Upper lobe of left lung (tissue), 6 donors: ENCODE measurements around the gene MPDZ. TPM values are rescaled to one million over a fixed set of nuclear protein-coding genes. Genes with fewer than 3 reads are reported as not detected.

Experiments used
- ATAC-seq, 2 donors: fragments of 200-7000 bp; cut with Tn5 transposase; one replicate each; pipeline ENCODE4 v1.9.1; 2022; ENCODE audit warnings: mild to moderate bottlenecking in 2 of 2, moderate library complexity in 2 of 2; ENCODE audit not compliant: low FRiP score in 2 of 2
- DNase-seq, 2 donors: peaks; one replicate each; pipeline ENCODE4 v3.0.0-alpha.2; 2019 to 2020
- H3K27ac ChIP-seq, 4 donors: fragments of 200-600 bp; sonication (generic); one replicate each; pipeline ENCODE4 v1.5.1; 2016 to 2019
- H3K27me3 ChIP-seq, 4 donors: fragments of 200-600 bp; sonication (generic); one replicate each; pipeline ENCODE4 v1.5.1; 2017 to 2019
- H3K36me3 ChIP-seq, 4 donors: fragments of 200-600 bp; sonication (generic); one replicate each; pipeline ENCODE4 v1.5.1; 2016 to 2019
- H3K4me1 ChIP-seq, 4 donors: fragments of 200-600 bp; sonication (generic); one replicate each; pipeline ENCODE4 v1.5.1; 2018 to 2019
- H3K4me3 ChIP-seq, 4 donors: fragments of 200-600 bp; sonication (generic); one replicate each; pipeline ENCODE4 v1.5.1; 2017 to 2019; ENCODE audit warnings: mild to moderate bottlenecking in 2 of 4, moderate library complexity in 1 of 4
- H3K9me3 ChIP-seq, 4 donors: fragments of 200-600 bp; sonication (generic); one replicate each; pipeline ENCODE4 v1.5.1; 2018 to 2019
- CTCF ChIP-seq, 6 experiments: fragments of 450-650 bp in 4 of 6; fragments of 200-600 bp in 2 of 6; sonication (generic) in 2 of 6; IDR thresholded peaks; one replicate each; pipeline ENCODE4 v1.5.1; 2016 to 2019; ENCODE audit warnings: antibody characterized with exemption in 6 of 6
- EP300 ChIP-seq, 4 donors: sonication (generic); formaldehyde crosslinking; IDR thresholded peaks; one replicate each; pipeline ENCODE4 v1.5.1; 2017; ENCODE audit warnings: antibody characterized with exemption in 4 of 4, control low read depth in 2 of 4
- POLR2A ChIP-seq, 4 donors: fragments of 450-650 bp; IDR thresholded peaks; one replicate each; pipeline ENCODE4 v1.5.1; 2016 to 2017; ENCODE audit warnings: antibody characterized with exemption in 4 of 4, mild to moderate bottlenecking in 2 of 4
- POLR2AphosphoS5 ChIP-seq, 2 donors: sonication (generic); formaldehyde crosslinking; IDR thresholded peaks; one replicate each; pipeline ENCODE4 v1.5.1; 2017; ENCODE audit warnings: antibody characterized with exemption in 2 of 2
- WGBS, 2 donors: methylation state at CpG; one replicate each; pipeline ENCODE4 v1.1.5; 2017 to 2018; 5-methylcytosine and 5-hydroxymethylcytosine counted together
- total RNA-seq, 6 donors: library from RNA; depleted of rRNA in 4 of 6; stranded (reverse); fragments of >200 nt in 4 of 6; gene quantifications; one replicate each; pipeline versions ENCODE4 v1.1.0 to v1.2.1, GENCODE V29; 2016 to 2021
- donor health status: DM: no; HTN: no; CAD: no; lungs with moderate emphysema.
- donor health status: DM: no; HTN: yes; CAD: no; lungs with severe emphysema.

MPDZ gene
- total RNA-seq, 6 donors from 2014 or later = 13.6 to 49.2 (median 27.8) TPM

DNA sequence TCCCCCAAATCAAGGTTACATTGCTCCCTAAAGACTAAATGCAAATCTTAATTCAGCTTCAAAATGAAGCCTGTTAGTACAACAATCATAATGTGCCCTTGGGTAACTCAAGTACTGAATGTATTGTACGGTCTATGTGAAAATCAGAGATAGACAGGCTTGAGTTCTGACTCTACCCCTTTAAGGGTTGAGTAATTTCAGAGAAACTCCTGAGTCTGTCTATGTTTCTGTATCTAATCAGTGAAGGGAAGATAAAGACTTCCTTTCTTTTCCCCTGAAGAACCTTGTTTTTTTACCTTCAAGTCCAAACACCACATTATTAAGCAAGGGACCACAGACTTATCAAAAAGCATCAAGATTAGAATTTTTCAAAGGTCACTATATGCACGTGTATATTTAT lies 108.2 kb downstream of the MPDZ start:
- Histone ChIP-seq H3K27ac (no peak overlapping the region), H3K9me3 (no peaks in the 10 kb centered on the region), H3K4me1 (no peaks in the 10 kb centered on the region), H3K27me3 (no peaks in the 10 kb centered on the region), H3K4me3 (no peak overlapping the region), H3K36me3 (peaks cover 0 to 31% (median 0%) of the 10 kb centered on the region in 4 donors)
- ATAC-seq (no peak), DNase-seq (no peak)
- 76 to 79% methylated on average over 2 of the region's 2 CpGs for WGBS, 2 donors
- TF ChIP-seq EP300 (IDR thresholded peaks at IDR 0.05) (no peak), POLR2AphosphoS5 (IDR thresholded peaks at IDR 0.05) (no peak), POLR2A (IDR thresholded peaks at IDR 0.05) (no peak)

DNA sequence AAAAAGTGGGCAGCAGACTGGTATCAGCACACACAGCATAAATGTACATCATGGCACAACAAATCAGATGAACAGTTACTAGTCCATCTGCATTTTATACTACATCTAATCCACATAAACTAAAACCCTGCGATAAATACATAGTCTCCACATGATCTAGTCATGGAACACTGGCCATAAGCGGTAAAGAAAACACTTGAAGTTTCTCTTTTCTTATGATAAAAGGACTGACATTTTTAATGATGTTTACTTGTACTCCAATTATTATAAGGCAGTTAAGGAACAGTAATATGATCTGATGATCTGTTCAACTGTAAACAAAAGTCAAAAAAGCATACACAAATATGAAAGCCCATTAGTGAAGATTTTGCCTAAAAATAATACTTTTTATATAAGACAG lies 112.5 kb downstream of the MPDZ start:
- no peak for ATAC-seq
- no peak for DNase-seq
- no peak overlapping the region for H3K4me3 ChIP-seq
- 77 to 87% methylated on average over 2 of the region's 2 CpGs for WGBS, 2 donors
- H3K9me3 ChIP-seq = no peaks in the 10 kb centered on the region
- H3K27ac ChIP-seq = no peak overlapping the region
- H3K4me1 ChIP-seq = no peaks in the 10 kb centered on the region
- H3K27me3 ChIP-seq = no peaks in the 10 kb centered on the region
- peaks cover 0 to 21% (median 0%) of the 10 kb centered on the region in 4 donors for H3K36me3 ChIP-seq
- TF ChIP-seq POLR2AphosphoS5 (IDR thresholded peaks at IDR 0.05) (no peak), CTCF (IDR thresholded peaks at IDR 0.05) (no peak), EP300 (IDR thresholded peaks at IDR 0.05) (no peak), POLR2A (IDR thresholded peaks at IDR 0.05) (no peak)

DNA sequence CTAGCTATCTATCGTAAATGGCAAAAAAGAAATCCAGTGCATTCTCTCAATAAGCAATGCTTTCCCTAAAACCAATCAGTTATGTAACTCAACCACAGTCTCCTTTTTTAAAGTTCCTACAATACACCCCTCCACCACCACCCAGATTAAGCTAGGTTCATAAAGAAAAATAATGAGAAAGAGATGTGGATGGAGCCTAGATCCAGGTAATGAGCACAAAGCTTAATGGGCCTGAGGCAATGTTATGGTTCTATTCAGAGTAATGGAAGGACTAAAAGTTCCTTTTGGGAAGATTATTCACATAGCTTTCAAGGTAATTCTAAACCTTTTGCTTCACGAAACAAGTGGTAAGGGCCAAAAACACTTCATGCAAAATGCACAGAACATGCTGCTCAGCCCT lies 113.5 kb downstream of the MPDZ start:
- ATAC-seq (no peak), DNase-seq (no peak)
- Histone ChIP-seq H3K27ac (no peak overlapping the region), H3K4me1 (no peaks in the 10 kb centered on the region), H3K36me3 (peaks cover 0 to 29% (median 0%) of the 10 kb centered on the region in 4 donors), H3K4me3 (no peak overlapping the region), H3K27me3 (no peaks in the 10 kb centered on the region), H3K9me3 (no peaks in the 10 kb centered on the region)
- TF ChIP-seq CTCF (IDR thresholded peaks at IDR 0.05) (no peak), POLR2AphosphoS5 (IDR thresholded peaks at IDR 0.05) (no peak)
- WGBS, 2 donors = 85 to 92% methylated on average over 2 of the region's 2 CpGs

DNA sequence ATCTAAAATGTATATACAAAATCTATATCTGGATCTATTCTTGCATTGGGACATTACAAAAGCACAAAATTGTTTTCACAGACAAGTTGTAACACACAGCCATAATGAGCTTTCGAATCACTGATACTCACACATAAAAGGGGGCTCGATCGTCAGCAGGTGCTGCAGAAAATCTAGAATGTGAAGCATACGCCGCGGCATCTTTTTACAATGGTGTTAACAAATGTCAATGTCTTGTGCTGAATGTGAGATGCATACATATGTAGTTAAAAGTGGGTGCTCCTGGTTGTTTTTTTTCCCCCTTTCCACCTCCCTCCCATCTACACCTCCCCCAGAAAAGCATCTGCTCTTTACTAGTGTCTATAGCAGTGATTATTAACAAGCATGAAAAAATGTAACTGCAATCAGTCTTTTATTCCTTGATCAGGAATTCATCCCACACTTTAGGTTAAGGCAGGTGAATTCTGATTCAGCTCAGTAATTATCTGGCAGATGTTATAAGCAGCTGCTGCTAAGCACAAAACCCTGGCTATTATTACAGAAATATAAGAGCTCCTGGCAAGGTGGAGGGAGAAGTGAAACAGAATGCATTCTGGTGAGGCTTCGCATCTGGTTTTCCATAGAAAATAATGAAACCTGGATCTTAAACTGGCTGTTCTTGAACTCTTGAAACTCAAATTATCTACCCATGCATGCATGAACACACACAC lies 114.1 kb downstream of the MPDZ start:
- TF ChIP-seq POLR2A (IDR thresholded peaks at IDR 0.05) (no peak), CTCF (IDR thresholded peaks at IDR 0.05) (no peak), EP300 (IDR thresholded peaks at IDR 0.05) (no peak), POLR2AphosphoS5 (IDR thresholded peaks at IDR 0.05) (no peak)
- H3K36me3 ChIP-seq = peaks cover 0 to 29% (median 0%) of the 10 kb centered on the region in 4 donors
- H3K9me3 ChIP-seq = no peaks in the 10 kb centered on the region
- DNase-seq (no peak), ATAC-seq (no peak)
- H3K27me3 ChIP-seq = no peaks in the 10 kb centered on the region
- H3K27ac ChIP-seq = no peak overlapping the region
- 95% methylated on average over 7 of the region's 7 CpGs for WGBS, 2 donors
- no peaks in the 10 kb centered on the region for H3K4me1 ChIP-seq
- H3K4me3 ChIP-seq = no peak overlapping the region

DNA sequence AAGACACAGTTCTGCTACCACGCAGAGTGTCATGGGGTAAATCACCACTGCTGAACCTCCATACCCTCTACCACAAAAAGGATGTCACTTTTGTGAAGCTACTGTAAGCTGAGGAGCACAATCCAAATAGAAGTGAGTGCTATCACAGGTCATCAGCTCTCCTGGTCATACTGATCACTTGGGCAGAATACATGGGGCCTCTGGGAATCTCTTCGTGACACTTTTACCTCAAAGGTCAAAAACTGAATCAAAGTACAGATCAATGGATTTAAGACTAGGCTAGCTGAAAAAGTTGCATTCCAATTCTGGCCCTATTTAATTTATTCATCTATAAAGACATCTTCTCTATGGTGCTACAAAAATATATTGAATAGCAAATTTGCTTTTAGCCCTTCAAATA lies 115.5 kb downstream of the MPDZ start:
- DNase-seq (no peak), ATAC-seq (no peak)
- H3K4me1 ChIP-seq = no peaks in the 10 kb centered on the region
- no peak overlapping the region for H3K27ac ChIP-seq
- no peaks in the 10 kb centered on the region for H3K27me3 ChIP-seq
- 92 to 98% methylated on average over 2 of the region's 2 CpGs for WGBS, 2 donors
- H3K36me3 ChIP-seq = peaks cover 0 to 37% (median 1%) of the 10 kb centered on the region in 4 donors
- H3K4me3 ChIP-seq = no peak overlapping the region
- TF ChIP-seq POLR2A (IDR thresholded peaks at IDR 0.05) (no peak), CTCF (IDR thresholded peaks at IDR 0.05) (no peak), EP300 (IDR thresholded peaks at IDR 0.05) (no peak), POLR2AphosphoS5 (IDR thresholded peaks at IDR 0.05) (no peak)
- H3K9me3 ChIP-seq = no peaks in the 10 kb centered on the region
